SK-N-MC (cell line): ENCODE measurements around the gene PLEKHO2.

Experiments used
- EZH2 ChIP-seq: fragments of 200-600 bp; sonication (generic); IDR thresholded peaks from one replicate; pipeline ENCODE4 v1.6.1; 2017; ENCODE audit warnings: antibody characterized with exemption
- POLR2AphosphoS5 ChIP-seq: IDR thresholded peaks from 2 replicates; pipeline ENCODE4 v1.6.1; 2012; ENCODE audit warnings: mild to moderate bottlenecking, low read depth, low read length, borderline replicate concordance

DNA sequence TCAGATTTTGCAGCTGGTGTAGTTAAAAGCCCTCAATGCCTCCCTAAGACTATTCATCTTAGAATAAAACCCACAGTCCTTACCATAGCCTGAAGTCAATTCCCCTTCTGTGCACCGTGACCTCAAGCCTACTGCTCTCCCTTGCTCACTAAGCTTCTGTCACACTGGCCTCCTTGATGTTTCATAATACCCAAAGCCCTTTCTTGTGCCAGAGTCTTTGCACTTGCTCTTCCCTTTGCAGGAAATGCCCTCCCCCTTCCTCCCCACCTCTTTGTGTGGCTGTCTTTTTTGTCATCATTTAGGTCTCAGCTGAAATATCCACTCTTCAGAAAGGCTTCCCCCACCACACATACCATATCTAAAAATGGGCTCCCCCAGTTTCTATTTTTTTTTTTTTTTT lies 4.2 kb upstream of the PLEKHO2 start:
- TF ChIP-seq EZH2 = no peak
- no peak for TF ChIP-seq POLR2AphosphoS5
